ENCODE data around the gene STRBP.

STRBP gene

GRCh38 chr9:123234853-123235252, 33.5 kb downstream of the STRBP start:
- TF ChIP-seq CTCF (conservative IDR thresholded peaks at IDR 0.05; ENCODE audit: low read depth) = no peak
- no peak for DNase-seq (ENCODE audit: low spot score)
- H3K27ac ChIP-seq = no peak overlapping the region
- ChIA-PET POLR2A (ENCODE audit: low non-redundant PET) (no interaction called here), CTCF (interaction anchor here (0.6 to 0.7 kb wide), 2 partner anchors 115 to 1081 kb away, joined by 3 to 4 read pairs; no protein-coding TSS in a partner anchor)

GRCh38 chr9:123232332-123232731, 36.1 kb downstream of the STRBP start:
- POLR2A ChIA-PET (ENCODE audit: low non-redundant PET) = no interaction called here
- TF ChIP-seq CTCF (conservative IDR thresholded peaks at IDR 0.05; ENCODE audit: low read depth) = no peak
- CTCF ChIA-PET = interaction anchor here (0.6 to 1.0 kb wide), 4 partner anchors 13 to 237 kb away, joined by 3 to 4 read pairs (median 4); no protein-coding TSS in a partner anchor
- peak; percentile 66 for DNase-seq (ENCODE audit: low spot score)
- no peak overlapping the region for H3K27ac ChIP-seq

- H3K27ac ChIP-seq = no peak overlapping the region
- no peak for DNase-seq (ENCODE audit: low spot score)
- ChIA-PET POLR2A (ENCODE audit: low non-redundant PET) (no interaction called here), CTCF (interaction anchor here (0.6 kb wide), 1 partner anchor 158 kb away, joined by 3 read pairs; no protein-coding TSS in a partner anchor)
- TF ChIP-seq CTCF (conservative IDR thresholded peaks at IDR 0.05; ENCODE audit: low read depth) = no peak
Measured at GRCh38 chr9:123231421-123231820, 37.0 kb downstream of the STRBP start.

- TF ChIP-seq CTCF (conservative IDR thresholded peaks at IDR 0.05; ENCODE audit: low read depth) = no peak
- ChIA-PET CTCF (no interaction called here), POLR2A (ENCODE audit: low non-redundant PET) (no interaction called here)
- no peak for DNase-seq (ENCODE audit: low spot score)
- no peak overlapping the region for H3K27ac ChIP-seq
Measured at GRCh38 chr9:123228967-123229366, 39.4 kb downstream of the STRBP start.

- ChIA-PET CTCF (interaction anchor here (0.6 to 1.2 kb wide), 4 partner anchors 23 to 355 kb away, joined by 3 to 6 read pairs (median 4); no protein-coding TSS in a partner anchor), POLR2A (ENCODE audit: low non-redundant PET) (no interaction called here)
- peak; percentile 66 for DNase-seq (ENCODE audit: low spot score)
- TF ChIP-seq CTCF (conservative IDR thresholded peaks at IDR 0.05; ENCODE audit: low read depth) = no peak
- no peak overlapping the region for H3K27ac ChIP-seq
Measured at GRCh38 chr9:123225995-123226394, 42.4 kb downstream of the STRBP start.

- peak; percentile 72 for DNase-seq (ENCODE audit: low spot score)
- TF ChIP-seq CTCF (conservative IDR thresholded peaks at IDR 0.05; ENCODE audit: low read depth) = 0 out of 2 replicates have a peak, but pooled peaks have one; percentile 16
- ChIA-PET CTCF (interaction anchor here (0.5 to 1.2 kb wide), 6 partner anchors 10 to 354 kb away, joined by 3 to 6 read pairs (median 4); no protein-coding TSS in a partner anchor), POLR2A (ENCODE audit: low non-redundant PET) (no interaction called here)
- H3K27ac ChIP-seq = no peak overlapping the region
Measured at GRCh38 chr9:123225374-123225813, 43.0 kb downstream of the STRBP start.

Data from RWPE1 (cell line).